ENCODE data around the gene SS18L1. TPM values are rescaled to one million over a fixed set of nuclear protein-coding genes. Genes with fewer than 3 reads are reported as not detected.

The SS18L1 gene
- total RNA-seq, 6 experiments from 2014 or later = 14.1 to 26.5 (median 23.7) TPM

DNA sequence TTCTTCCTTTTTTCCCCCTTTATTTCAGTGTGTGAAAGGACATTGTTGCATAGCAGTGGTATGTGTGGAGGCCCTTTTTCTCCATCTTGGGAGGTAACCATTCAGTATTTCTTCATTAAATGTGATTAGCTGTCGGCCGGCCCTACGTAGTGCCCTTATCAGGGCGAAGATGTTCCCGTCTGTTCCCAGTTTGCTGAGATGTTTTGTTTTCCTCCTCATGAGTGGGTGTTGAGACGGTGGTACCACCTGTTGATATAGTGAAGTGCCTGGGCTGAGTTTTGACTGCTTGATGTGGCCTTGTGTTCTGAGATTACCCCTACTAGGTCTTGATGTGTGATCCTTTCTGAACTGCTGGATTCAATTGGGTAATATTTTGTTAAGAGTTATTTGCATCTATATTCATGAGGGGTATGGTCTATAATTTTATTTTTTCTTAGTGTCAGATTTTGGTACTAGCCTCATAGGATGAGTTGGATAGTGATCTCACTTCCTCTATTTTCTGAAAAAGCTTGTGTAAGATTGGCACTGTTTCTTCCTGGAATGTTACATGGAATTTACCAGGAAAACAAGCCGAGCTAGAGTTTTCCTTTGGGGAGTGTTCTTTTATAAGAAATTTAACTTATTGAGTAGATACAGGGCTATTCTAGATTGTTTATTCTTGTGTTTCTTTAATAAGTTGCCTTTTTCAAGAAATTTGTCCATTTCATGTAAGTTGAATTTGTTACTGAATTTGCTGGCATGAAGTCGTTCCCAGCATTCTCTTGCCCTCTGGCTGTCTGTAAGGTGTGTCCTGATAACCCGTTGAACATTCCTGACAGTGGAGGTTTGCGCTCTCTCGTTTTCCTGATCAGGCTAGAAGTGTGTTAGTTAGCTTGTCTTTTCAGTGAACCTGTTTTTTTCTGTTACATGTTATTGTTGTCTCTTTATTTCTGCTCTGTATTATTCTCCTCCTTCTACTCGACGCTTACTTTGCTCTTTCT is 43.6 kb downstream of the SS18L1 start:
- no peaks in the 10 kb centered on the region for H3K9me3 ChIP-seq
- peaks cover 0 to 7% (median under 1%) of the 10 kb centered on the region in 4 donors for H3K36me3 ChIP-seq
- no peak overlapping the region for H3K4me3 ChIP-seq
- H3K27me3 ChIP-seq = no peaks in the 10 kb centered on the region
- intact Hi-C loops (cut with DNase I) = no loop called here
- 59% methylated on average over 13 of the region's 13 CpGs for WGBS (ENCODE audit: insufficient coverage, low coverage, low lambda C conversion rate, missing lambda C conversion rate)
- peak overlapping the region in 2 of 3 donors; percentile 17 to 77 for H3K27ac ChIP-seq
- DNase-seq (peak in 1 of 3 donors; percentile 23), ATAC-seq (peak in 1 of 4 donors; percentile 36)
- no peak for TF ChIP-seq POLR2A (IDR thresholded peaks at IDR 0.05)
- TF ChIP-seq, protein P1, sequence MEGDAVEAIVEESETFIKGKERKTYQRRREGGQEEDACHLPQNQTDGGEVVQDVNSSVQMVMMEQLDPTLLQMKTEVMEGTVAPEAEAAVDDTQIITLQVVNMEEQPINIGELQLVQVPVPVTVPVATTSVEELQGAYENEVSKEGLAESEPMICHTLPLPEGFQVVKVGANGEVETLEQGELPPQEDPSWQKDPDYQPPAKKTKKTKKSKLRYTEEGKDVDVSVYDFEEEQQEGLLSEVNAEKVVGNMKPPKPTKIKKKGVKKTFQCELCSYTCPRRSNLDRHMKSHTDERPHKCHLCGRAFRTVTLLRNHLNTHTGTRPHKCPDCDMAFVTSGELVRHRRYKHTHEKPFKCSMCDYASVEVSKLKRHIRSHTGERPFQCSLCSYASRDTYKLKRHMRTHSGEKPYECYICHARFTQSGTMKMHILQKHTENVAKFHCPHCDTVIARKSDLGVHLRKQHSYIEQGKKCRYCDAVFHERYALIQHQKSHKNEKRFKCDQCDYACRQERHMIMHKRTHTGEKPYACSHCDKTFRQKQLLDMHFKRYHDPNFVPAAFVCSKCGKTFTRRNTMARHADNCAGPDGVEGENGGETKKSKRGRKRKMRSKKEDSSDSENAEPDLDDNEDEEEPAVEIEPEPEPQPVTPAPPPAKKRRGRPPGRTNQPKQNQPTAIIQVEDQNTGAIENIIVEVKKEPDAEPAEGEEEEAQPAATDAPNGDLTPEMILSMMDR (IDR thresholded peaks at IDR 0.05) = no peak
- peaks cover 0 to 46% (median 16%) of the 10 kb centered on the region in 4 donors for H3K4me1 ChIP-seq

GRCh38 chr20:62190639-62191411 is 47.3 kb downstream of the SS18L1 start:
- WGBS (ENCODE audit: insufficient coverage, low coverage, low lambda C conversion rate, missing lambda C conversion rate) = 91% methylated on average over 15 of the region's 25 CpGs
- peak in 2 of 3 donors; percentile 15 to 43 for DNase-seq
- intact Hi-C loops (cut with DNase I) = no loop called here
- Histone ChIP-seq H3K9me3 (no peaks in the 10 kb centered on the region), H3K27me3 (no peaks in the 10 kb centered on the region), H3K4me3 (no peak overlapping the region), H3K27ac (no peak overlapping the region), H3K4me1 (peaks cover 0 to 32% (median 8%) of the 10 kb centered on the region in 4 donors), H3K36me3 (peaks cover 0 to 8% (median under 1%) of the 10 kb centered on the region in 4 donors)
- ATAC-seq = no peak
- TF ChIP-seq, protein P1 (IDR thresholded peaks at IDR 0.05) = no peak
- TF ChIP-seq POLR2A (IDR thresholded peaks at IDR 0.05) = no peak

DNA sequence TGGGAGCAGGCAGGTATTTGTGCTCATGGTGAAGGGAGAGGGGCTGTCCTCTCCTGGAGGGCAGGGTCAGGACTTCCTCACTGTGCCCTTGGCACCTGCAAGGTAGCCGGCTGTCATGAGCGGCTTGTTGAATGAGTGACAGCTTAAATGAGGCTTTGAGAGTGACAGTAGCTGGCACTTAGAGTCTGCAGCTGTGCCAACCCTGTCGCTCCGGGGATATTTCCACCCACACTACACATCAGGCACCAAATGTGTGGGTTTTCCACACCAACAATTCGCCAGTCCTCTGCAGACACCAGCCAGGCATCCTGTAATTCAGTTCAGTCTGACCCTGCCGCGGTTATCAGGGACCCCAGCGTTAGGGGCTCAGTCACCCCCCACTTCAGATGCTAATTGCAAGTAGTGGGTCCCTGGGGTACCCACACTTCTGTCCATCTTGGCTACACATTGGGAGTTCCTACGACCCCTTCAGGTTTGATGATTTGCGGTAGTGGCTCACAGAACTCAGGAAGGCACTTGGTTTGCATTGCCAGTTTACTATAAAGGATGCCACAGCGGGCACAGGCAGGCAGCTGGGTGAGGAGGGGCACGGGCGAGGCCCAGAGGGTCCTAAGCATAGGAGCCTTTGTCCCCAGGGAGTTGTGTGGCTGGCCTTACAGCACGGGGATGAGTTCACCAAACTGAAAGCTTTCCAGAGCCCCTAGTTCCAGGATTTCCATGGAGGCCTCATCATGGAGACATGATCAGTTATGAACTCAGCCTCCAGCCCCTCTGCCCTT is 48.4 kb downstream of the SS18L1 start:
- H3K27me3 ChIP-seq = no peaks in the 10 kb centered on the region

More for the DNA sequence above, 48.4 kb downstream of the SS18L1 start:
- H3K4me3 ChIP-seq = no peak overlapping the region
- H3K9me3 ChIP-seq = no peaks in the 10 kb centered on the region
- 56% methylated on average over 4 of the region's 14 CpGs for WGBS (ENCODE audit: insufficient coverage, low coverage, low lambda C conversion rate, missing lambda C conversion rate)
- ATAC-seq (peak in 1 of 4 donors; percentile 22), DNase-seq (peak in 2 of 3 donors; percentile 10 to 22)
- no peak overlapping the region for H3K27ac ChIP-seq
- intact Hi-C loops (cut with DNase I) = no loop called here
- peaks cover 0 to 22% (median 6%) of the 10 kb centered on the region in 4 donors for H3K4me1 ChIP-seq
- H3K36me3 ChIP-seq = peaks cover 0 to 20% (median under 1%) of the 10 kb centered on the region in 4 donors
- no peak for TF ChIP-seq POLR2A (IDR thresholded peaks at IDR 0.05)
- TF ChIP-seq, protein P1 (IDR thresholded peaks at IDR 0.05) = no peak

All from right lobe of liver (tissue), 6 donors.